SK-N-MC (cell line): ENCODE measurements around the gene ASIC5.
A peak's percentile ranks its signal among the peaks of the same experiment; 100 is the strongest.

Source experiments
- DNase-seq: peaks from one replicate; pipeline ENCODE4 v3.0.0-alpha.2; 2011; ENCODE audit warnings: low read depth, low spot score
- H3K27ac ChIP-seq: fragments of 200-600 bp; sonication (generic); 2 replicates; pipeline ENCODE4 v1.5.1; 2016; ENCODE audit warnings: mixed run types
- H3K36me3 ChIP-seq: fragments of 200-600 bp; sonication (generic); 2 replicates; pipeline ENCODE4 v1.6.1; 2017; ENCODE audit warnings: antibody characterized with exemption, low read length, mixed read lengths; ENCODE audit not compliant: insufficient read depth
- H3K4me3 ChIP-seq: fragments of 200-600 bp; sonication (generic); 2 replicates; pipeline ENCODE4 v1.5.1; 2016
- H3K9ac ChIP-seq: fragments of 200-600 bp; sonication (generic); 2 replicates; pipeline ENCODE4 v1.8.0; 2017; ENCODE audit warnings: mixed run types, mixed read lengths; ENCODE audit not compliant: insufficient read length
- H3K9me3 ChIP-seq: fragments of 200-600 bp; sonication (generic); 2 replicates; pipeline ENCODE4 v1.6.1; 2017; ENCODE audit warnings: low read depth, mild to moderate bottlenecking, antibody characterized with exemption, low read length, moderate library complexity, mixed read lengths
- EZH2 ChIP-seq: fragments of 200-600 bp; sonication (generic); IDR thresholded peaks from one replicate; pipeline ENCODE4 v1.6.1; 2017; ENCODE audit warnings: antibody characterized with exemption
- FOXP2 ChIP-seq: optimal IDR thresholded peaks from 2 replicates; pipeline ENCODE3; 2011; ENCODE audit warnings: mild to moderate bottlenecking, moderate library complexity; ENCODE audit not compliant: insufficient read depth; ENCODE audit errors: extremely low read length, control extremely low read depth
- POLR2AphosphoS5 ChIP-seq: IDR thresholded peaks from 2 replicates; pipeline ENCODE4 v1.6.1; 2012; ENCODE audit warnings: mild to moderate bottlenecking, low read depth, low read length, borderline replicate concordance

Gene ASIC5

GRCh38 chr4:155822572-155822971 is 43.5 kb downstream of the ASIC5 start:
- Histone ChIP-seq H3K27ac (no peak overlapping the region), H3K4me3 (no peak overlapping the region), H3K36me3 (no peaks in the 10 kb centered on the region), H3K9me3 (no peaks in the 10 kb centered on the region), H3K9ac (no peak overlapping the region)
- TF ChIP-seq EZH2 (no peak), FOXP2 (no peak), POLR2AphosphoS5 (no peak)
- no peak for DNase-seq

GRCh38 chr4:155820887-155821518 is 45.1 kb downstream of the ASIC5 start:
- no peak overlapping the region for H3K9ac ChIP-seq
- H3K9me3 ChIP-seq: no peaks in the 10 kb centered on the region
- no peaks in the 10 kb centered on the region for H3K36me3 ChIP-seq
- no peak for DNase-seq
- TF ChIP-seq FOXP2 (no peak), POLR2AphosphoS5 (no peak), EZH2 (no peak)
- no peak overlapping the region for H3K4me3 ChIP-seq
- no peak overlapping the region for H3K27ac ChIP-seq

- Histone ChIP-seq H3K9me3 (no peaks in the 10 kb centered on the region), H3K9ac (no peak overlapping the region), H3K27ac (no peak overlapping the region), H3K36me3 (no peaks in the 10 kb centered on the region), H3K4me3 (no peak overlapping the region)
- no peak for DNase-seq
- TF ChIP-seq FOXP2 (no peak), POLR2AphosphoS5 (no peak), EZH2 (no peak)
These were observed 47.0 kb downstream of the ASIC5 start for GRCh38 chr4:155819066-155819465.

GRCh38 chr4:155818639-155819038 is 47.4 kb downstream of the ASIC5 start:
- Histone ChIP-seq H3K9me3 (no peaks in the 10 kb centered on the region), H3K27ac (no peak overlapping the region), H3K36me3 (no peaks in the 10 kb centered on the region), H3K9ac (no peak overlapping the region), H3K4me3 (no peak overlapping the region)
- no peak for DNase-seq
- TF ChIP-seq FOXP2 (no peak), EZH2 (no peak), POLR2AphosphoS5 (no peak)

- TF ChIP-seq EZH2 (no peak), POLR2AphosphoS5 (no peak), FOXP2 (no peak)
- no peak for DNase-seq
- H3K9ac ChIP-seq: no peak overlapping the region
- H3K27ac ChIP-seq: no peak overlapping the region
- no peaks in the 10 kb centered on the region for H3K36me3 ChIP-seq
- no peaks in the 10 kb centered on the region for H3K9me3 ChIP-seq
- no peak overlapping the region for H3K4me3 ChIP-seq
These were observed 55.0 kb downstream of the ASIC5 start for GRCh38 chr4:155811083-155811482.

GRCh38 chr4:155809835-155810234 is 56.2 kb downstream of the ASIC5 start:
- Histone ChIP-seq H3K36me3 (no peaks in the 10 kb centered on the region), H3K9me3 (no peaks in the 10 kb centered on the region), H3K9ac (no peak overlapping the region), H3K27ac (no peak overlapping the region), H3K4me3 (no peak overlapping the region)
- TF ChIP-seq EZH2: no peak
- peak; percentile 81 for DNase-seq

- no peak for TF ChIP-seq FOXP2
- no peak for TF ChIP-seq EZH2
- TF ChIP-seq POLR2AphosphoS5: no peak
- H3K36me3 ChIP-seq: no peaks in the 10 kb centered on the region
- no peak for DNase-seq
- H3K9me3 ChIP-seq: no peaks in the 10 kb centered on the region
- H3K9ac ChIP-seq: no peak overlapping the region
- no peak overlapping the region for H3K4me3 ChIP-seq
- H3K27ac ChIP-seq: no peak overlapping the region
These were observed 59.1 kb downstream of the ASIC5 start for GRCh38 chr4:155807021-155807420.

- Histone ChIP-seq H3K27ac (no peak overlapping the region), H3K4me3 (no peak overlapping the region), H3K9ac (no peak overlapping the region), H3K9me3 (no peaks in the 10 kb centered on the region), H3K36me3 (no peaks in the 10 kb centered on the region)
- DNase-seq: no peak
- no peak for TF ChIP-seq POLR2AphosphoS5
- TF ChIP-seq FOXP2: no peak
These were observed 61.1 kb downstream of the ASIC5 start for GRCh38 chr4:155805016-155805415.

- Histone ChIP-seq H3K27ac (no peak overlapping the region), H3K9me3 (no peaks in the 10 kb centered on the region), H3K4me3 (no peak overlapping the region), H3K36me3 (no peaks in the 10 kb centered on the region), H3K9ac (no peak overlapping the region)
- TF ChIP-seq EZH2: no peak
- no peak for TF ChIP-seq POLR2AphosphoS5
- TF ChIP-seq FOXP2: no peak
- DNase-seq: no peak
These were observed 63.7 kb downstream of the ASIC5 start for GRCh38 chr4:155802190-155802959.
